ENCODE results near the gene JAML. TPM values are rescaled to one million over a fixed set of nuclear protein-coding genes. Genes with fewer than 3 reads are reported as not detected.
A peak's percentile ranks its signal among the peaks of the same experiment; 100 is the strongest.

Gene JAML
- 6.8 TPM for total RNA-seq

- Histone ChIP-seq H3K4me3 (ENCODE audit: low read length in 3 of 3) (no peak within 1 kb of the TSS), H3K27me3 (ENCODE audit: control insufficient read depth in 3 of 3, insufficient read depth in 3 of 3, low read length in 3 of 3) (peaks cover 3 to 8% (median 4%) of the 10 kb centered on the region in 3 donors), H3K27ac (ENCODE audit: low read depth, low read length) (no peak within 1 kb of the TSS), H3K9me3 (ENCODE audit: control insufficient read depth in 3 of 3, low read length in 3 of 3) (no peaks in the 10 kb centered on the region), H3K4me1 (ENCODE audit: control insufficient read depth in 3 of 3, insufficient read depth in 3 of 3, low read length in 3 of 3) (peaks cover 0 to under 1% (median 0%) of the 10 kb centered on the region in 3 donors), H3K9ac (ENCODE audit: low read depth in 1 of 3, low read length in 3 of 3) (peak within 1 kb of the TSS in 1 of 3 donors; percentile 27), H3K36me3 (ENCODE audit: control insufficient read depth in 3 of 3, insufficient read depth in 3 of 3, low read length in 3 of 3) (no peaks in the 10 kb centered on the region)
These were observed at the start of gene JAML for GRCh38 chr11:118224511-118225188. TSS of gene JAML (minus strand) at chr11:118225011. CDS start at chr11:118214866, 10,145 bp downstream.

GRCh38 chr11:118274186-118274585 is 49.4 kb upstream of the JAML start:
- Histone ChIP-seq H3K9me3 (ENCODE audit: control insufficient read depth in 3 of 3, low read length in 3 of 3) (no peaks in the 10 kb centered on the region), H3K4me3 (ENCODE audit: low read length in 3 of 3) (no peak overlapping the region), H3K27me3 (ENCODE audit: control insufficient read depth in 3 of 3, insufficient read depth in 3 of 3, low read length in 3 of 3) (peaks cover 7 to 16% (median 11%) of the 10 kb centered on the region in 3 donors), H3K9ac (ENCODE audit: low read depth in 1 of 3, low read length in 3 of 3) (no peak overlapping the region), H3K4me1 (ENCODE audit: control insufficient read depth in 3 of 3, insufficient read depth in 3 of 3, low read length in 3 of 3) (no peaks in the 10 kb centered on the region), H3K27ac (ENCODE audit: low read depth, low read length) (peak overlapping the region; percentile 48), H3K36me3 (ENCODE audit: control insufficient read depth in 3 of 3, insufficient read depth in 3 of 3, low read length in 3 of 3) (no peaks in the 10 kb centered on the region)

GRCh38 chr11:118272001-118272400 is 47.2 kb upstream of the JAML start:
- H3K27ac ChIP-seq (ENCODE audit: low read depth, low read length), result no peak overlapping the region
- no peaks in the 10 kb centered on the region for H3K4me1 ChIP-seq (ENCODE audit: control insufficient read depth in 3 of 3, insufficient read depth in 3 of 3, low read length in 3 of 3)
- no peaks in the 10 kb centered on the region for H3K36me3 ChIP-seq (ENCODE audit: control insufficient read depth in 3 of 3, insufficient read depth in 3 of 3, low read length in 3 of 3)
- peaks cover 7 to 16% (median 11%) of the 10 kb centered on the region in 3 donors for H3K27me3 ChIP-seq (ENCODE audit: control insufficient read depth in 3 of 3, insufficient read depth in 3 of 3, low read length in 3 of 3)
- H3K4me3 ChIP-seq (ENCODE audit: low read length in 3 of 3), result no peak overlapping the region
- no peak overlapping the region for H3K9ac ChIP-seq (ENCODE audit: low read depth in 1 of 3, low read length in 3 of 3)
- H3K9me3 ChIP-seq (ENCODE audit: control insufficient read depth in 3 of 3, low read length in 3 of 3), result no peaks in the 10 kb centered on the region

- H3K27me3 ChIP-seq (ENCODE audit: control insufficient read depth in 3 of 3, insufficient read depth in 3 of 3, low read length in 3 of 3), result peaks cover 24 to 33% (median 27%) of the 10 kb centered on the region in 3 donors
- H3K36me3 ChIP-seq (ENCODE audit: control insufficient read depth in 3 of 3, insufficient read depth in 3 of 3, low read length in 3 of 3), result no peaks in the 10 kb centered on the region
- H3K9me3 ChIP-seq (ENCODE audit: control insufficient read depth in 3 of 3, low read length in 3 of 3), result no peaks in the 10 kb centered on the region
- no peak overlapping the region for H3K4me3 ChIP-seq (ENCODE audit: low read length in 3 of 3)
- peaks cover 7 to 12% (median 9%) of the 10 kb centered on the region in 3 donors for H3K4me1 ChIP-seq (ENCODE audit: control insufficient read depth in 3 of 3, insufficient read depth in 3 of 3, low read length in 3 of 3)
- H3K9ac ChIP-seq (ENCODE audit: low read depth in 1 of 3, low read length in 3 of 3), result no peak overlapping the region
- no peak overlapping the region for H3K27ac ChIP-seq (ENCODE audit: low read depth, low read length)
These were observed 42.7 kb upstream of the JAML start for GRCh38 chr11:118267486-118267885.

- Histone ChIP-seq H3K27ac (ENCODE audit: low read depth, low read length) (peak overlapping the region; percentile 17), H3K9ac (ENCODE audit: low read depth in 1 of 3, low read length in 3 of 3) (no peak overlapping the region), H3K36me3 (ENCODE audit: control insufficient read depth in 3 of 3, insufficient read depth in 3 of 3, low read length in 3 of 3) (no peaks in the 10 kb centered on the region), H3K4me3 (ENCODE audit: low read length in 3 of 3) (no peak overlapping the region), H3K27me3 (ENCODE audit: control insufficient read depth in 3 of 3, insufficient read depth in 3 of 3, low read length in 3 of 3) (peaks cover 36 to 44% (median 38%) of the 10 kb centered on the region in 3 donors), H3K9me3 (ENCODE audit: control insufficient read depth in 3 of 3, low read length in 3 of 3) (no peaks in the 10 kb centered on the region), H3K4me1 (ENCODE audit: control insufficient read depth in 3 of 3, insufficient read depth in 3 of 3, low read length in 3 of 3) (peaks cover 7 to 12% (median 11%) of the 10 kb centered on the region in 3 donors)
These were observed 41.1 kb upstream of the JAML start for GRCh38 chr11:118265954-118266353.

GRCh38 chr11:118264569-118265465 is 40.0 kb upstream of the JAML start:
- Histone ChIP-seq H3K4me3 (ENCODE audit: low read length in 3 of 3) (peak overlapping the region; percentile 52 to 69 (median 63)), H3K27ac (ENCODE audit: low read depth, low read length) (peak overlapping the region; percentile 26), H3K27me3 (ENCODE audit: control insufficient read depth in 3 of 3, insufficient read depth in 3 of 3, low read length in 3 of 3) (peaks cover 36 to 42% (median 38%) of the 10 kb centered on the region in 3 donors), H3K9me3 (ENCODE audit: control insufficient read depth in 3 of 3, low read length in 3 of 3) (no peaks in the 10 kb centered on the region), H3K4me1 (ENCODE audit: control insufficient read depth in 3 of 3, insufficient read depth in 3 of 3, low read length in 3 of 3) (peaks cover 7 to 12% (median 11%) of the 10 kb centered on the region in 3 donors), H3K36me3 (ENCODE audit: control insufficient read depth in 3 of 3, insufficient read depth in 3 of 3, low read length in 3 of 3) (no peaks in the 10 kb centered on the region), H3K9ac (ENCODE audit: low read depth in 1 of 3, low read length in 3 of 3) (peak overlapping the region in 1 of 3 donors; percentile 39)

GRCh38 chr11:118263695-118264568 is 39.1 kb upstream of the JAML start, which contains the start of gene MPZL2:
TSS of gene MPZL2 (minus strand) at chr11:118264297. CDS start at chr11:118264153, 144 bp downstream.
- Histone ChIP-seq H3K27me3 (ENCODE audit: control insufficient read depth in 3 of 3, insufficient read depth in 3 of 3, low read length in 3 of 3) (peaks cover 36 to 42% (median 38%) of the 10 kb centered on the region in 3 donors), H3K4me3 (ENCODE audit: low read length in 3 of 3) (peak within 1 kb of the TSS; percentile 52 to 69 (median 63)), H3K4me1 (ENCODE audit: control insufficient read depth in 3 of 3, insufficient read depth in 3 of 3, low read length in 3 of 3) (peaks cover 7 to 12% (median 11%) of the 10 kb centered on the region in 3 donors), H3K9ac (ENCODE audit: low read depth in 1 of 3, low read length in 3 of 3) (peak within 1 kb of the TSS; percentile 39 to 66 (median 47)), H3K36me3 (ENCODE audit: control insufficient read depth in 3 of 3, insufficient read depth in 3 of 3, low read length in 3 of 3) (no peaks in the 10 kb centered on the region), H3K27ac (ENCODE audit: low read depth, low read length) (peak within 1 kb of the TSS; percentile 26), H3K9me3 (ENCODE audit: control insufficient read depth in 3 of 3, low read length in 3 of 3) (peaks cover 0 to 3% (median 0%) of the 10 kb centered on the region in 3 donors)

- Histone ChIP-seq H3K9ac (ENCODE audit: low read depth in 1 of 3, low read length in 3 of 3) (no peak overlapping the region), H3K27ac (ENCODE audit: low read depth, low read length) (no peak overlapping the region), H3K4me3 (ENCODE audit: low read length in 3 of 3) (peak overlapping the region in 1 of 3 donors; percentile 63), H3K36me3 (ENCODE audit: control insufficient read depth in 3 of 3, insufficient read depth in 3 of 3, low read length in 3 of 3) (no peaks in the 10 kb centered on the region), H3K4me1 (ENCODE audit: control insufficient read depth in 3 of 3, insufficient read depth in 3 of 3, low read length in 3 of 3) (peaks cover 7 to 12% (median 11%) of the 10 kb centered on the region in 3 donors), H3K9me3 (ENCODE audit: control insufficient read depth in 3 of 3, low read length in 3 of 3) (peaks cover 0 to 3% (median 0%) of the 10 kb centered on the region in 3 donors), H3K27me3 (ENCODE audit: control insufficient read depth in 3 of 3, insufficient read depth in 3 of 3, low read length in 3 of 3) (peaks cover 36 to 45% (median 38%) of the 10 kb centered on the region in 3 donors)
These were observed 38.3 kb upstream of the JAML start for GRCh38 chr11:118263112-118263511.

GRCh38 chr11:118260353-118260752 is 35.5 kb upstream of the JAML start:
- Histone ChIP-seq H3K4me3 (ENCODE audit: low read length in 3 of 3) (no peak overlapping the region), H3K9me3 (ENCODE audit: control insufficient read depth in 3 of 3, low read length in 3 of 3) (peaks cover 0 to 3% (median 0%) of the 10 kb centered on the region in 3 donors), H3K27me3 (ENCODE audit: control insufficient read depth in 3 of 3, insufficient read depth in 3 of 3, low read length in 3 of 3) (peaks cover 34 to 40% (median 36%) of the 10 kb centered on the region in 3 donors), H3K4me1 (ENCODE audit: control insufficient read depth in 3 of 3, insufficient read depth in 3 of 3, low read length in 3 of 3) (peaks cover 7 to 12% (median 11%) of the 10 kb centered on the region in 3 donors), H3K27ac (ENCODE audit: low read depth, low read length) (no peak overlapping the region), H3K9ac (ENCODE audit: low read depth in 1 of 3, low read length in 3 of 3) (no peak overlapping the region), H3K36me3 (ENCODE audit: control insufficient read depth in 3 of 3, insufficient read depth in 3 of 3, low read length in 3 of 3) (no peaks in the 10 kb centered on the region)
